ENCODE measurements around the gene EEF1G. TPM values are rescaled to one million over a fixed set of nuclear protein-coding genes. Genes with fewer than 3 reads are reported as not detected.
A peak's percentile ranks its signal among the peaks of the same experiment; 100 is the strongest.
"Not testable (repeated sequence)": the region's sequence is repeated elsewhere in the genome, so short reads cannot be mapped to it uniquely, and the experiment has no call there.

Gene EEF1G
- total RNA-seq, 6 experiments from 2014 or later, result 442 to 450 (median 449) TPM

DNA sequence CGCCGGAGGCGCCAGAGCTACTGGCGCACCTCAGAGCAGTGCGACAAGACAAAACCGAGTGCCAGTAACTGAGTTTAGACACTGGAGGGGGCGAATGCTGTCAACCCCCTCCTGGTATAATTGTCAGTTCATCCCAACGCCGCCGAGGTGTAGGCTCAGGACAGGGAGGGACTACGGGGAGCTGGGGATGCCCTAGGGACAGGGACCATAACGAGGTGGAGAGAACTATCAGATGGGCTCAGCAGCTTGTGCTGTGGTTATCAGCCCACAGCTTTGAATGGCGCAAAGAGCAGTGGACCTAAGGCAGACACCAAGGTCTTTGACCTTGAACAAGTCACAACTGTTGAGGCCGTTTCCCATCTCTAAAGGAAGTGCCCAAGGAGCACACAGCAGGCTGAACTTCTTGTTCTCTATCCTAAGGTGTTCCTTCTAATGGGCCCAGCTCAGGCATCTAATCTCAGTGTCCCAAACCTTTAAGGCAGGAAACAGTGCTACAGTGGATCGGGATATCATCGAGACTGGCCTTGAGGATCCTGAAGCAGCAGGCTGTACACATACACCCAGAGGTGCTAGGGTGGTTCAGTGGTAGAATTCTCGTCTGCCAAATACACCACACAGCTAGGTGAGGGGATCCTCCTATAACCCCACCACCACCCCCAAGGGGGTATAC is 18.6 kb upstream of the EEF1G start:
- peak in 1 of 3 donors; percentile 31 for DNase-seq
- Histone ChIP-seq H3K36me3 (peaks cover 0 to 43% (median 22%) of the 10 kb centered on the region in 4 donors), H3K4me1 (peaks cover 0 to 51% (median 22%) of the 10 kb centered on the region in 4 donors), H3K27ac (peak overlapping the region; percentile 82 to 94 (median 92)), H3K9me3 (no peaks in the 10 kb centered on the region), H3K27me3 (no peaks in the 10 kb centered on the region), H3K4me3 (peak overlapping the region; percentile 51 to 78 (median 70))
- intact Hi-C loops (cut with DNase I), result no loop called here
- ATAC-seq, result peak; percentile 1 to 3 (median 2)
- TF ChIP-seq POLR2A (IDR thresholded peaks at IDR 0.05), result no peak
- TF ChIP-seq, protein P1, sequence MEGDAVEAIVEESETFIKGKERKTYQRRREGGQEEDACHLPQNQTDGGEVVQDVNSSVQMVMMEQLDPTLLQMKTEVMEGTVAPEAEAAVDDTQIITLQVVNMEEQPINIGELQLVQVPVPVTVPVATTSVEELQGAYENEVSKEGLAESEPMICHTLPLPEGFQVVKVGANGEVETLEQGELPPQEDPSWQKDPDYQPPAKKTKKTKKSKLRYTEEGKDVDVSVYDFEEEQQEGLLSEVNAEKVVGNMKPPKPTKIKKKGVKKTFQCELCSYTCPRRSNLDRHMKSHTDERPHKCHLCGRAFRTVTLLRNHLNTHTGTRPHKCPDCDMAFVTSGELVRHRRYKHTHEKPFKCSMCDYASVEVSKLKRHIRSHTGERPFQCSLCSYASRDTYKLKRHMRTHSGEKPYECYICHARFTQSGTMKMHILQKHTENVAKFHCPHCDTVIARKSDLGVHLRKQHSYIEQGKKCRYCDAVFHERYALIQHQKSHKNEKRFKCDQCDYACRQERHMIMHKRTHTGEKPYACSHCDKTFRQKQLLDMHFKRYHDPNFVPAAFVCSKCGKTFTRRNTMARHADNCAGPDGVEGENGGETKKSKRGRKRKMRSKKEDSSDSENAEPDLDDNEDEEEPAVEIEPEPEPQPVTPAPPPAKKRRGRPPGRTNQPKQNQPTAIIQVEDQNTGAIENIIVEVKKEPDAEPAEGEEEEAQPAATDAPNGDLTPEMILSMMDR (IDR thresholded peaks at IDR 0.05), result no peak
- 3% methylated on average over 10 of the region's 17 CpGs for WGBS (ENCODE audit: insufficient coverage, low coverage, low lambda C conversion rate, missing lambda C conversion rate)

DNA sequence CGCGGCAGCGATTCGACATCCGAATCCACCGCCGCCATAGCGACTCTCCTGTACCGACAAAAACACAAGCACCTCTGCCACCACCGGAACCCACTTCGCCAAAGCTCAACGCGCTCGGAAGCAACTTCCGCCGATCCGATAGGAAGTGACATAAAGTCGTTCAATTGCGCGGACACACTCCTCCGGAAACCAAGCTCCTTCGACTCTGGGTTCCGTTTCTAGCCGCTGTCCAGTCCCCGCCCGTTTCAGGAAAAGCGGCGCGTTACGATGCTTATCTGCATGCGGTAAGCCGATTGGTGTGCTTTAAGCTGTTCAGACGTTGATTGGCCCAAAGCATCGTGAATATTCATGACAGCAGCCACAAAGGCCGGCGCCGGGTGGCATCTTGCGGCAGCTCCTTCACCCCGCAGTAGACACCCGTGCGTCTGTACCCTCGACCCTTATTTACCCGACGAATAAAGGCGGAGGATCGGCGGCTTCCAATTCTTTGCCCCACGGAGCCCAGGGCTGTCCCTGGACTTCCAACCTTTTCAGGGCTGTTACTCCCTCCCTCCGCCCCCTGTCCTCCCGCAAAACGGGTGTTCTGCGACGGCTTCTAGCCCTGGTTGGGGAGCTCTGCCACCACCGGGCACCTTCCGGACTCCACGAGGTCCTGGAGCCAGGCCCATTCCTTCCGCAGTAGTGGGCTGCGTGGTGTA is 17.9 kb upstream of the EEF1G start, which contains the start of gene TUT1:
Gene TUT1, minus strand, starts transcription at position 76 of the 698 bp plus-strand sequence. Its CDS starts 38 bp downstream, at position 38.
- Histone ChIP-seq H3K9me3 (no peaks in the 10 kb centered on the region), H3K4me3 (peak within 1 kb of the TSS; percentile 70 to 87 (median 78)), H3K4me1 (peaks cover 0 to 56% (median 24%) of the 10 kb centered on the region in 4 donors), H3K27ac (peak within 1 kb of the TSS; percentile 86 to 94 (median 92)), H3K36me3 (peaks cover 0 to 36% (median 20%) of the 10 kb centered on the region in 4 donors), H3K27me3 (no peaks in the 10 kb centered on the region)
- WGBS (ENCODE audit: insufficient coverage, low coverage, low lambda C conversion rate, missing lambda C conversion rate), result 1% methylated on average over 31 of the region's 58 CpGs
- peak; percentile 95 to 97 (median 96) for DNase-seq
- TF ChIP-seq POLR2A (IDR thresholded peaks at IDR 0.05), result peak; percentile 92
- TF ChIP-seq, protein P1 (IDR thresholded peaks at IDR 0.05), result peak in 3 of 4 donors; percentile 9 to 16 (median 10)
- intact Hi-C loops (cut with DNase I), result no loop called here
- peak; percentile 81 to 92 (median 86) for ATAC-seq

DNA sequence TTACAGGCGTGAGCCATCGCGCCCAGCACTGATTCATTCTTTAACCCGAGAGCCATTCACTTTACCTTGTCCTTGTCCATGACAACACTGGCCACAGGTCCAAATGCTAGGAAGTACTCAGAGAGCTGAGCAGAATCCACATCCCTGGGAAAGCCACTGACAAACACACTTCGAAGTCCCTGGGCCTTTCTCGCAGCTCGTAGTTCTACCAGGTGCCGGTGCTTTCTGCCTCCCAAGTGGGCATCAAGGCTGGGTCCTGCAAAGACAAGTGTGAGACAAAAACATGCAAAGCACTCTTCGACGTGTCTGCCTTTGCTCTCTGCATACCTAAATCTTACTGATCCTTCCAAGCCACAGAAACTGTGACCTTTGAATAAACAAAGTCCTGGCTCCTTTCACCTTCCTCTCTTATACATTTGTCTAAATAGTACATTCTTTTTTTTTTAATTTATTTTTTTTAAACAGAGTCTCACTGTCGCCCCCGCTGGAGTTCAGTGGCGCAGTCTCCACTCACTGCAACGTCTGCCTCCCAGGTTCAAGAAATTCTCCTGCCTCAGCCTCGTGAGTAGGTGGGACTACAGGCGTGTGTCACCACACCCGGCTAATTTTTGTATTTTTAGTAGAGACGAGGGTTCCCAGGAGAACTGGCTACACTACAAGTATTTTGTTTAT is 15.4 kb upstream of the EEF1G start:
- Histone ChIP-seq H3K36me3 (peaks cover 0 to 20% (median 8%) of the 10 kb centered on the region in 4 donors), H3K27me3 (no peaks in the 10 kb centered on the region), H3K9me3 (no peaks in the 10 kb centered on the region), H3K4me3 (no peak overlapping the region), H3K4me1 (peaks cover 0 to 56% (median 24%) of the 10 kb centered on the region in 4 donors), H3K27ac (peak overlapping the region in 2 of 3 donors; percentile 79 to 87)
- intact Hi-C loops (cut with DNase I), result no loop called here
- TF ChIP-seq POLR2A (IDR thresholded peaks at IDR 0.05), result no peak
- DNase-seq (peak in 1 of 3 donors; percentile 18), ATAC-seq (no peak)
- WGBS (ENCODE audit: insufficient coverage, low coverage, low lambda C conversion rate, missing lambda C conversion rate), result 60% methylated on average over 14 of the region's 18 CpGs

DNA sequence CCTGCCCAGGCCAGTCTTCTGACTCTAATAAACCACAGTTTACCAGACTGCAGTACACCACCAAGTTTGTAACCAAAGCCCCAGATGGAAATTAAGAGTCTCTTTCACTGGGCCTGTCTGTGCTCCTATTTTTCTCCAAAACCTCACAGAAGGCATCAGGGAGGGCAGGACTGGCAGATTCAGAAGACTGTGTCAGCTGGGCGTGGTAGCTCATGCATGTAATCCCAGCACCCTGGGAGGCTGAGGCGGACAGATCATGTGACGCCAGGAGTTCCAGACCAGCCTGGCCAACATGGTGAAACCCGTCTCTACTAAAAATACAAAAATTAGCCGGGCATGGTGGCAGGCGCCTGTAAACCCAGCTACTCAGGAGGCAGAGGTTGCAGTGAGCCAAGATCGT is 11.7 kb upstream of the EEF1G start:
- ATAC-seq; H3K4me3 ChIP-seq; H3K27me3 ChIP-seq; H3K9me3 ChIP-seq; intact Hi-C loops (cut with DNase I): not testable (repeated sequence)
- H3K4me1 ChIP-seq, result peaks cover 0 to 46% (median 17%) of the 10 kb centered on the region in 4 donors
- DNase-seq, result peak in 1 of 3 donors; percentile 24
- H3K27ac ChIP-seq, result peak overlapping the region in 1 of 3 donors; percentile 20
- H3K36me3 ChIP-seq, result peaks cover 0 to 34% (median 12%) of the 10 kb centered on the region in 4 donors
- 100% methylated on average over 1 of the region's 7 CpGs for WGBS (ENCODE audit: insufficient coverage, low coverage, low lambda C conversion rate, missing lambda C conversion rate)

DNA sequence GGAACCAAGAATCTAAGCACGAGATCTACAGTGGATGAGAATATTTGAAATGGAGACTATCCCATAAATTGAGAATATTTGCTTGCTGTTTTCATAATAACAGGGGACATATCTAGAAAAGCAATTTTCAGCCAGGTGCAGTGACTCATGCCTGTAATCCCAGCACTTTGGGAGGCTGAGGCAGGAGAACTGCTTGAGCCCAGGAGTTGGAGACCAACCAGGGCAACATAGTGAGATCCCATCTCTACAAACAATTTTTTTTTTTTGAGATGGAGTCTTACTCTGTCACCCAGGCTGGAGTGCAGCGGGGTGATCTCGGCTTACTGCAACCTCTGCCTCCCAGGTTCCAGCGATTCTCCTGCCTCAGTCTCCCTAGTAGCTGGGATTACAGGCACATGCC is 8.0 kb upstream of the EEF1G start:
- Histone ChIP-seq H3K4me1 (peaks cover 0 to 10% (median 2%) of the 10 kb centered on the region in 4 donors), H3K36me3 (peaks cover 0 to 52% (median 19%) of the 10 kb centered on the region in 4 donors), H3K27ac (peak overlapping the region in 1 of 3 donors; percentile 13)
- WGBS (ENCODE audit: insufficient coverage, low coverage, low lambda C conversion rate, missing lambda C conversion rate), result no CpG with 5 or more reads among the region's 4 CpGs
- H3K27me3 ChIP-seq; H3K4me3 ChIP-seq; ATAC-seq; H3K9me3 ChIP-seq; DNase-seq; intact Hi-C loops (cut with DNase I): not testable (repeated sequence)
